NCI-H1436 treated with DMSO at 0.1 percent for 48 hours (cell line): Measurements from ENCODE around the gene KAZN.

Source experiments
- DNase-seq: peaks from one replicate; lab custom pipeline; 2025; lab: John Stamatoyannopoulos, UW

Gene KAZN

DNA sequence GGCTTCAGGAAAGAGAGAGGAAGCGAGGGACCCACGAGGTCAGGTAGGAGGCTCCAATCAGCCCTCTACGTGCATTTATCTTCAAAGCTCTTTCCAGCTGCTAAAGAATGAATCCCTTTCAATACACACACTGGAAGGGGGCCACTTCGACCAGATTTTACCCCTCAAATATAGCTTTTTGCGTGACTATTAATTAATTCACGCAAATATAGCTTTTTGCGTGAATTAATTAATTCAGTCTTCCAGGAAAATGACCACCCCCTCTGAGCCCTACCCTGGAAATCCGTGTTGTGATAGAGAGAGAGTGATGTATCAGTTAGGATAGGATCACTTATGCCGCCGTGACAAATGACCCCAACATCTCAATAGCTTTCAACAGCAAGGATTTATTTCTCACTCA is 289.9 kb downstream of the KAZN start:
- DNase-seq, result no peak

DNA sequence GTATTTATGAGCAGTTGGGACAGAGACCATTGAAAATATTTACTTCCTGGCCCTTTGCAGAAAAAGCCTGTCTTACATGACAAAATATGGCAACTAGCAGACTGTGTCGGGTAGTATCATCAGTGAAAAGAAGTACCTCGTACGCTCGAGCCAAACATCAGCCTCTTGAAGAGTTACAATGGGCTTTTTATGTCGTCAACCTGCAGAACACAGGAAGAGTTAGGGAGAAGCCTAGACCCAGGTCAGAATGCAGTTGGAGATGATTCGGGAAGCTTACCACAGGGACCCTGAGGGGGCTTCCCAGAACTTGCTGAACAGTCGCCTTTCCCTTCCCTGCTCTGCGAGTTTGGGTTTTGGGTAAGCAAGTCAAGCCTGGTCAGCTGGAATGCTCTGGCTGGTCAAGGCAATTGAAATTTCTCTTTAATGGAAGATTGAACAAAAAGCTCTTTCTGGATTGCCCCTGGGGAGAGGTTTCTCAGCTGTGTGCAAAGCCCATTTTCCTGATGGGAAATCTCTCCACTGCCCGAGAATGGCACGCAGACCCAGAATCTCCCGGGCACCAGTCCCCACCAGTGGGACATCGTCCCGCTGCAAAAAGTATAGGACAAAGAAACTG is 291.4 kb downstream of the KAZN start:
- DNase-seq, result no peak

DNA sequence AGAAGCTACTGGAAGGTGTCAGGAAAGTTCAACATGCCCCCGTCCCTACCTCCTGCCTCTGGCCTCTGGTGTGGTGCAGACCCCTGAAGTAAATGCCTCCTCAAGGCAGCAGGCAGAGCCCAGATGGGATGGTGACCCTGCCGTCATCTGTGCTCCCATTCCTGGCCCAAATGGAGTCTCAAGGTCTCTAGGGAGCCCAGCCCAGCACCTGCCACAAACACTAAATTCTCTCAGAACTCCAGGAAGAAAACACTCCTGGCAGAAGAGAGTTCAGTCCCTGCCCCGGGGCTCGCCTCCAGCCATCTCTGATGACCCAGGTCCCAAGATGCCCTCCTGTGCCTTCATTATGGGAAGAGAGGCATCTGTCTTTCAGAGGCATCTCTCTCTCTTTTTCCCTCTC is 293.5 kb downstream of the KAZN start:
- DNase-seq, result no peak

DNA sequence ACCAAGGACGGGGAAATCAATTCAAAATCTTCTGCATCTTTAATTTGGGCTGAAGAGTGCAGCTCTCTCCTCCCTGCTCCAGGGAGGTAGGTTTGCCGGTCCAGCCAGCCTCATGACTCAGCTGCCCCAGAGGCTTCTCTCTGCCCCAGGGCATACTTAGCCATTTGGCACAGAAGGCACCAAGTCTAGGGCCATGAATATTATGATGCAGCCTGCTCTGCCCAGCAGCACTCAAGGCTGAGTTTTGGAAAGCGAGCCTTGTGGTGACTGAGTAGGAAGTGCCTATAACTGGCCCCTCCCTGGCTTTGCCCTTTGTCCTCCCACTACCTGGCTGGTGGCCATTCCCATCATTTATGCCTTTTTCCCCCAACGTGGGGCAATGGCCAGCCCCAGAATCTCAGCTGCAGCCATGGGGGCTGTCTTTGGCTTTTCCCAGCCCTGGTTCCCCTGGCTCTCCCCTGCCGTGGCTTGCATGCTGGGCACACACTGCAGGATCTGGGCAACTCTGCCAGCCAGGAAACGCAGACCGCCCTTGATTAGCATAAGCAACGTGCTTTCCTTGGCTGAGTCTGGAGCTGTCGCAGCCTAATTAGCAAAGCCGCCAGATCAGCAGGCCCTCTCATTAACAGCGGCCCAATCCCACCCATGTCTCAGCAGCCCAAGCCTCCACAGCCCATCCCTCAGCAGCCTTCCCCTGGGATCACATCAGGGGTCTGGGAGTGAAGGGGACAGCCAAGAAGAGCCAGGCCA is 296.5 kb downstream of the KAZN start:
- no peak for DNase-seq

DNA sequence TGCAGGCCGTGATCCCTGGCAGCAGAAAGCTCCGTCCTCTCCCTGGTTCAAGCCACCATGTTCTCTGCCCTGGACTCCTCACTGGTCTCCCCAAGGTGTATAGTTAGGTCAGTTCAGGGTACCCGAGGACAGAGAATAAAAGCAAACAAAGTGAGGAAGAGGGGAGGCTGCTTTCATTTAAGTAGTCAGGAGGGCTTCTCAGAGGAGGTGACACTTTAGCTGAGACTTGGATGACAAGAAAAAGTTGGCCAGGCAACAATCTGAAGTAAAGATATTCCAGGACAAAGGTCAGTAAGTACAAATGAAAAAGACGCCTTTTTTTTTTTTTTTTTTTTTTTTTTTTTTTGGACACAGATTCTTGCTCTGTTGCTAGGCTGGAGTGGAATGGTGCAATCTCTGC is 297.2 kb downstream of the KAZN start:
- DNase-seq, result no peak

DNA sequence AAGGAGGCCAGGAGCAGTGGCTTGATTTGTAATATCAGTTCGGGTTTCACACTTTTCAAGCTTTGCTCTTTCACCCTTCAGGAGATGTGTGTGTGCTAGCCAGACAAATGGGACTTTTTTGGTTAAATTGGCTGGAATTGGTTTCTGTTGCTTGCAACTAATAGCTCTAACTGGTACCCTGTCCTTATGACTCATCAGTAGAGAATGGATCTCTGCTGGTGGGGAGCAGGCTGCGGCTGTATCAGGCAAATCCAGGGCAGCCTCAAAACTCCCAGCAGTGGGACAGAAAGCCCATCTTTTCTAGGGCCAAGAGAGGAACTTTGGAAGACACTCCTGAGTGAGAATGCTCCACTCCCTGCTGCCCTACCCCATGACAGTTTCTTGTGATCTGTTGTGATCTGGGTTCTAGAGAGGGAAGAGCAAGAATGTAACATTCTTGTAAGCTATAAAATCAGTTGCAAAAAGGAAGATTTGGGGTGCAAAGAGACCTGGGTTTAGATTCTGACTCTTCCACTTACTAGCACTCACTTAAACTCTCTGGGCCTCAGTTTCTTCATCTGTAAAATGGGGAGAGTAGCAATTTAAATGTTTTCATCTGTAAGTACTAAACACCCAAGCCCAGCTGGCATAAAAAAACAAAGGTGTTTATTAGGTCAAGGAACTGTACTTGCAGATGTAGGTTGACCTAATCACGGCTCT is 298.0 kb downstream of the KAZN start:
- no peak for DNase-seq

DNA sequence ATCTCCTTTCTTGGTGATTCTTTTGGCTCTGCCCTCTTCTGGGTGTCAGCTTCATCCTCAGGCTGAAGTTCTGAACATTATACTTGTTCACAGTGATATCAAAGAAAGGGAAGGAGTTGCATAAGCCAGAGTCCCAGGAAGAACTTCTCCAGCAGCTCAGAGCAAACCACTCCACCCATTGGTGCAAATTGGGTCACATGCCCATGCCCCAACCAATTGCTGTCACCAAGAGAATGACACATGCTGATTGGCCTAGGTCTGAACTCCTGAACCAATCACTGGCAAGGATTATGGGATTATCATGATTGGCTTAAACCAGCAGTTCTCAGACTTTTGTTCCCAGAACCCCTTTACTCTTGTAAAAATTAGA is 298.6 kb downstream of the KAZN start:
- DNase-seq, result no peak

DNA sequence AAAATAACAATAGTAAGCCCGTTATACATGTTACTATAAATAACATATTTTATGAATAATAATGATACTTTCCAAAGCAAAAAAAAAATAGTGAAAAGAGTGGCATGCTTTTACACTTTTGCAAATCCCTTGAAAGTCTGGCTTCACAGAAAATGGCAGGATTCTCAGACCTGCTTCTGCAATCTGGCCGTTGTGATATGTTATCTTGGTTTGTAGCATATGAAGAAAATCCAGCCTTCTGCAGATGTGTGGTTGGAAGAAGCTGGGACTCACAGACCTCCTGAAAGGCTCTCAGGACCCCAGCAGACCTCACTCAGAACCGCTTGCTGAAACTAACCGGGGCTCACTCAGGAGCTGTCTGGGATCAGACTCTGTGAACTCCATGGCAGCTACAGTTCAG is 299.1 kb downstream of the KAZN start:
- no peak for DNase-seq

DNA sequence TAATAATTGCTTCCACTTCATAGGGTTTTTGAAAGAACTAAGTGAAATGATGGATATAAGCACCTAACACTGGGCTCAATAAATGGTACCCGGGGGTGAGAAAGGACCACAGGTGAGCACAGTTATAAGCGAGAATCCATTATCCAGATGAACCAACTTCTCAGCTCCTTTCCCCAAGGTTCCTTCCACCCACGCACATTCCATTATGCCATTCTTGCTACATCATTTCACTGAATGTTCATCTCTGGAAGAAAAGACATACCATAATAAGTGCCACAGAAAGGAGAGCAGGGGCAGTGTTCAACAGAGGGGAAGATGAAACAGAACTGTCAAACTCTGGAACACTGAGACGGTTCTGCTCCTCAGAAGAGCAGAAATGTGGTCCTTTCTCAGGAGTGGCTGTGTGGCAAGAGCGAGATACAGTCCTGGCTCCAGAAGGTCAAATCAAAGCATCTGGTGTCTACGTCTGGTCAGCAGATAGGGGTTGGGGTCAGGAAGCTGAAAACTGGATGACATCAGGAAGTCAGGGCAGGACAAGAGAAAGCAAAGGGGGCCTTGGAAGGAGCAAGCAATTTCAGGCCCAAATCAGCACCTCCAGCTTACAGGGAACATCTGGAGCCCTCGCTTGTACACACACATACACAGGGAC is 299.6 kb downstream of the KAZN start:
- DNase-seq, result no peak

DNA sequence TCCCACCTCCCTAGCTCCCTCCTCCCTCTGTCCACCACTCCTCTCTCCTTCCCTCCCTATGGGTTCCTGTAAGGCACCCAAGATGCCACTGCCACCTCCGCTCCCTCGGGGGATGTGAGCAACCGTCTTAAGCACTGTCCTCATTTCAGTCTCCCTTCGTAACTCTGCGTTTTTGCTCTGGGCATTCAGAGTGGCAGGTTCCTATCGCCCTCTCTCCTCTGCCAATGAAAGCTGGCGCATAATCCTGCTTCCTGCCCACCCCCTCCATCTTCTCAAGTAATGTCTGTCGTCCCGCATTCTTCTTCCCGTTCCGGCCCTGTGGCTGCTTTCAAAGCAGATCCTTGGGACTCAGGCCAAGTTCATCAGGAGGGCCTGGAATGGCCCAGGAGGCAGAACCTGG is 301.2 kb downstream of the KAZN start:
- no peak for DNase-seq

DNA sequence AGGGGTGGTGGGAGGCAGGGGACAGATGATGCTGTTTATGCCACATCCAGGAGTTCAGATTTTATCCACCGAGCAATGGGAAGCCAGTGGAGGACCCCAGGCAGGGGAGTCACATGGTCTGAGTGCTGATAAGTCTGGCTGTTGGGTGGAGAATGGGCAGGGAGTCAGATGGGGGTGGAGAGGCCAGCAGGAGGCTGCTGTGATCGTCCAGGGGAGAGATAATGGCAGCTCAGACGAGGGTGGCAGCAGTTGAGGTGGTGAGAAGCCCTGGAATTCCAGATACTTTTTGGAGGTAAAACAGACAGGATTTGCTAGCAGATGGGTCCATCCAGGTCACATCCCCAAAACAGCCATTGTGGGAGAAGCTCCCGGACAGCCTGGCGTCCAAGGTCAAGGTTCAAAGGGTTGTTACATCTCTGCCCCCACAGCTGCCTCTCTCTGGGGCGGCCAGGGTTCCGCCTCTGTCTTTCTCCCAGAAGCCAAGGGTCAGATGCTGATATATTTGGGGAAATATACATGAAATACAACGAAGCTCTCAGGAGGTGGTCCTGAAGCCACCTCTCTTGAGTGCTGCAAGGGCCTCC is 303.0 kb downstream of the KAZN start:
- DNase-seq, result no peak

DNA sequence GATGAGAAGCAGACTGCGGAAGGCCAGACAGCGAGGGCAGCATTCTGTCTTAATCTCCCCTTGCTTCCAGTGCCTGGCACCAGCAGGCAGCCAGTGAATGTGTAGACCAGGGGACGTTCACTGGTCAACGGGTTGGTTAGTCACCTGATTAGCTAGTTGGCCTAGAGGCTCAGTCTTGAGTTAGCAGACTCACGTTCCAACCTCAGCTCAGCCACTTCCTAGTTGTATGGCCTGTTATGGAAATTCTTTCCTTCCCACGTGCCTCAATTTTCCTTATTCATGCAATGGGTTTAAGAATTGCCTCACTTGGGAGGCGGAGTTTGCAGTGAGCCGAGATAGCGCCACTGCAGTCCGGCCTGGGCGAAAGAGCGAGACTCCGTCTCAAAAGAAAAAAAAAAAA is 305.4 kb downstream of the KAZN start:
- DNase-seq, result no peak

DNA sequence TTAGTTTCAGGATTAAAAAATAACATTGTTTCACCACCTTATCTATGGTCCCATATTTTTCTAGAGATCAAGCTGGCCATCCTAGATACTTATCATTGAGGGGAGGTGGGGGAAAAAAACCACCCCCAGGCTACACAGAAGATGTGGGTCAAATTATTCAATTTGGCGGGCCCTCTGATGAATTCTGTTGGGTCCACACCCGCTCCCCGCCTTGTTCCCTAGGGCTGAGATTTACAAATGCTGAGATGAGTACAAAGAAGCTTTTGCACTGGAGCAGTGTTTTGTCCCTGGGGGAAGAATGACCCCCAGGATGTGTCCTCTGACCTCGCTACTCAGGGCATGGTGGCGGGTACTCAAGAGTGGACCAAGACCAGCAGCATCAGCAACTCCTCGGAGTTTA is 308.2 kb downstream of the KAZN start:
- DNase-seq, result no peak

DNA sequence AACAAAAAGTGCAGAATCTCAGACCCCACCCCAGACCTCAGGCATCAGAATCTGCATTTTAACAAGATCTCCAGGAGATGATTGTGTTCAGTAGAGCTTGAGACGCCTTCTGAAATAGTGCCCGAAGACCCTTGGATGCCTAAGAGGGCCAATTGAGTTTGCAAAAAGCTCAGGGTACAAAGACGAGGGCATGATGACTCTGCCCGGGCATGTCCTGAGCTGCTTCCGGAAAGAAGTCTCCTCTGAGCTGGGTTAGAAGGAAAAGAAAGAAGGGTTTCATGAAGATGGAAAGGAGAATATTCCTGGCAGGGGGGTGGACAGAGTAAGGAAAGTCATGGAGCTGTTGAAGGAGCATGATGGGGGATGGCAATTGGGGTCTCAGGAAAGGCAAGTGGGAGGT is 308.9 kb downstream of the KAZN start:
- no peak for DNase-seq

DNA sequence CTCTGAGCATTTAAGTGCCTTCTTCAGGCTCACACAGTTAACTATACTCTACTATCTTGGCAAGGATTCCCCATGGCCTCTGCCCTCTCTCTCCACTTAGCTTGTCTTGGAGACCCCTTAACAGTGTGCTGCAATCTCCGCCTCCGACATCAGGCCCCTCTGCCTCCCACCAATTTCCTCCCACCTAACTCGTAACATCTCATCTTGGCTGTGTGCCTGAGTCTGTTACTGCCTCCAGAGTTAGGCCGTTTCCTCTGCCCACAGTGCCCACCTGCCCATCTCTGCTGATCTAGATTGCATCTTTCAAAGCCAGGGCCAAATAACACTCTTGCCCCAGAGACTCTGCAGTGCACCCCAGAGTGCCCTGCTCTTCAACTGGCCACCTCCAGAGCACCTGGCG is 310.8 kb downstream of the KAZN start:
- no peak for DNase-seq

DNA sequence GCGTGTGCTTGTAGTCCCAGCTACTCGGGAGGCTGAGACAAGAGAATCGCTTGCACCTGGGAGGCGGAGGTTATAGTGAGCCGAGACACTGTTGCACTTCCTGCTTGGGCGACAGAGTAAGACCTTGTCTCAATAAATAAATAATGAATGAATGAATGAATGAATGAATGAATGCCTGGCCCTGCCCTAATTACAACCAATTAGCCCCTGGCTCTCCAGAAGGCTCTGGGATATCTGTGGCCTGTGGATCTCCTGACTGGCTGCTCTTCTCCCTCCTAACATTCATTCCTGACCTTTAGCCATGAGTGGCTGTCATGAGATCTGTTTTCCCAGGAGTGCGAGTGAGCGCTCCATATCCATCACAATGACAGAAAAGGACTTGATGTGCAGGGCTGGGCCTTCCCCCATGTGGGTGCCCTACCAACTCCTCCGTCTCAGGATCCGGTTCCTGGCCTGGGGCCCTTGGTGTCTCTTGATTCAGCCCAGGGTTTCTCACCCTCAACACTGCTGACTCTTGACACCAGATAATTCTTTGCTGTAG is 311.5 kb downstream of the KAZN start:
- no peak for DNase-seq

DNA sequence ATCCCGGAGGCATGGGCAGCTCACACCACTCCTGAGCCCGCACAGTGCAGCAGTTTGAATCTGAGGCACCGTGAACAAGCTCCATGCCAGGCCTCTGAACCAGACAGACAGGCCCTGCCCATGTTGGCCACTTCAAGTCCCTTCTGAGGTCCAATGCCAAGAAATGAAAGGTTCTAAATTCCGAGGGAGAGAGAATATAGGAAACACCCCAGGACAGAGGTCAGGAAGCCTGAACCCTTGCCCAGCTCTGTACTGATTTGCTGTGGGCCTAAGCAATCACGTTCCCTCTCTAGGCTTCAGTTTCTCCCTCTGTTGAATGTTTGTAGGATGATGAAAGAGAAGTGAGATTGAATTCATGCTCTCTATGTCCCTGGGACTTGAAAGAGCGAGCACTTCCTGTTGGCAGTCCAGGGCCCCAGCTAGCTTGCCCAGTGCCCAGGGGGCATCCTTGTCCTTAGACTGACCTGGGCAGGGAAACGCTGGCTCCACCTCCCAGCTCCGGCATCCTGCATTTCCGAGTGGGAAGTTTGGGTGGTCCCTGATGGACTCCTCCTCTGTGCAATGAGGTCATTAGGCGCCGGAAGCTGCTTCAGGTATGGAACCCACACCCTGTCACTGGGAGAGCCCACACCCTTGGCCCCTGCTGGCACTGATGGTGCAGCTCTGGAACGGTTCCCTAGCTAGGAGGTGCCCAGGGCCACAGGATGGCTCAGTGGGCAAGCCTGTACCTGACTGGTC is 312.7 kb downstream of the KAZN start:
- no peak for DNase-seq

DNA sequence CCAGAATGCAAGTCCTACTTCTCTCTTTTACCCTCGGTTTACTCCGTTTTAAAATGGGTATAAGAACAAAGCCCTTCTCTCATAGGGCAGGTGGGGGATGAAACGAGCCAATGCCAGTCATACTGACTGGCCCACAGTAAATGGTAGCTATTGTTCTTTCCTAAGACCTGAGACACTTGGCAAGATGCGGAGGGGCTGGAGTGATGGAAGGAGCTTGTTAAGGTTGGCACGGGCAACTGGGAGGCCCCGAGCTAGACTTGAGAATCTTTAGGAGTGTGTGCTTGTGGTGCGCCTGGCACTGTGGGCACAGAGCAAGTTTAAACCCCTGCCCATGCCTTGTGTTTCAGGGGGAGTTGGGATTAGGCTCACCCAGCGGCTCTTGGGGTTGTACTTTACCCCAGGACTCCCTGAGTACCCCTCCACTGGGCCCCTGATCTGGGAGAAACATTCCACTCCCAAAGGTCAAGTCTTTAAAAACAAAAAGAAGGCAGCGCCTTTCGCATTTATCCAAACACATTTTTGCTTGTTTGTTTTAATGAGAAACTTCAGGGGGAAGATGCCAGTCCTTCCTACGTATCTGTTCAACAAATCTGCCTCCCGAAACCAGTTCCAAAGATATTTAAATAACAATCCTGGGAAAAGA is 314.5 kb downstream of the KAZN start:
- no peak for DNase-seq

DNA sequence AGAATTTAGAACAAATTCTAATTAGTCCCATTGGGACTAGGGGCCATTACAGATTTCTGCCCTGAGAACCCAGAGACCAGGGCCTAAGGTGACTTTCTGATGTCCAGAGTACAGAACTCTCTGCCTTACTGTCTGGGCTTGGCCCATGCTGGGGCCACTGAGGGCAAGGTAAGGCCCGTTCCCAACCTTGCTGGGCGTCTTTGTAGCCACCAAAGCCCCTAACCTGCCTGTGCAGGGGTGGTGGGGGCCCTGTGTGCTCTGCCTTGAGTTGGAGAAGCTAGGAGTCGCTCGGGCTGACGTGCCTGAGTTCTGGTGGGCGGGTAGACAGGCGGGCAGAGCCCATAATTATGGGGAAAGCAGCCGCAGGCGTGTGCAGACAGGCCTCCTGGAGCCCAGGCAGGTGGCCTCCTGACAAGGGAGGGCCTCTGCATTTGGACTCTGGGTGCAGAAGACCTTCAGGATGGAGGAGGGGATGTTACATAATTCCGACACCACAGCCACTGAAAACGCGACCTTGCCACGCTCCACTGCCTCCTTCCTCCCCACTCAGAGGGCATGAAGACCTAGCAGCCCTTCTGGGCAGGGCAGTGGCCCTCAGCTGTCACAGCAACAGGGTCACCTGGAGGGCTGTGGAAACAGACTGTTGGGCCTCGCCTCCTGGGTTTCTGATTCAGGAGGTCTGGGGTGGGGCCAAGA is 315.1 kb downstream of the KAZN start:
- peak; percentile 72 for DNase-seq

DNA sequence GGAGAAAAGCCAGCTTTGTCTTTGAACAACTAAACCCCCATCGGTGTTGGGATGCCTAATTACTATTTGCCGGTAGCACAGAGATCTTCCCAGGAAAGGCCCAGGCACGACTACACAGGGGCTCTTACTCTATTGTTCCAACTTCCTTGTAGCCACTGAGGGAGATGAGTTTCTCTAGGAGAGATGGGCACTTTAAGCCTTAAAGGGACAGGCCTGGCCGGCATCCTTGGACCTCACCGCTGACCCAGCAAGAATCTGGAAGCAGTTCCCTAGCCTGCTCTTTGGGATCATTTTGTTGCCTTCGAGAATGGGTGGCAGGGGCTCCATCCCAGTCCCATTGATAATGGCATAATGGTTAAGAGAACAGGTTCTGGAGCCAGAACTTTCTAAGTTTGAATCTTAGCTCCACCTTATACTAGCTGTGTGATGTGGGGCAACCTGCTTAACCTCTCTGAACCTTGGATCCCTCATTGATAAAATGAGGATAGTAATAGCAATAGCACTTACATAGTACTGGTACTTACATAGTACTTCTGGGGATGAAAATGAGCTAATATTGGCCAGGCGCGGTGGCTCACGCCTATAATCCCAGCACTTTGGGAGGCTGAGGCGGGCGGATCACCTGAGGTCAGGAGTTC is 316.0 kb downstream of the KAZN start:
- DNase-seq, result no peak
